ENCODE results near the gene LRRK1.

DNA sequence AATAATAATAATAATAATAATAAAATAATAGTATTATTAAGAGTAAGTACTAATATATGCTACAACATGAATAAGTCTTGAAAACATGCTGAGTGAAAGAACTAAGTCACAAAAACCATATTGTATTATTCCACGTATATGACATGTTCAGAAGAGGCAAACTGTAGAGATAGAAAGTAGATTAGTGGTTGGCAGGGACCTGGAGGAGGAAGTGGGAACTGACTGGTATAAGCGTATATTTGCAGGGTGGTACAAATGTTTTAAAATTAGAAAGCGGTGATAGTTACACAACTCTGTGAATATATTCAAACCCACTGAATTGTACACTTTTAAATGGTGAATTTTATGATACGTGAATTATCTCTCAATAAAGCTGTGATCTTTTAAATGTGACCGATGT is 32.8 kb downstream of the LRRK1 start:
- TF ChIP-seq, protein P1, sequence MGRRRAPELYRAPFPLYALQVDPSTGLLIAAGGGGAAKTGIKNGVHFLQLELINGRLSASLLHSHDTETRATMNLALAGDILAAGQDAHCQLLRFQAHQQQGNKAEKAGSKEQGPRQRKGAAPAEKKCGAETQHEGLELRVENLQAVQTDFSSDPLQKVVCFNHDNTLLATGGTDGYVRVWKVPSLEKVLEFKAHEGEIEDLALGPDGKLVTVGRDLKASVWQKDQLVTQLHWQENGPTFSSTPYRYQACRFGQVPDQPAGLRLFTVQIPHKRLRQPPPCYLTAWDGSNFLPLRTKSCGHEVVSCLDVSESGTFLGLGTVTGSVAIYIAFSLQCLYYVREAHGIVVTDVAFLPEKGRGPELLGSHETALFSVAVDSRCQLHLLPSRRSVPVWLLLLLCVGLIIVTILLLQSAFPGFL (CRISPR knock-in tag; IDR thresholded peaks at IDR 0.05; ENCODE audit: borderline replicate concordance) = no peak
- TF ChIP-seq, protein P2, sequence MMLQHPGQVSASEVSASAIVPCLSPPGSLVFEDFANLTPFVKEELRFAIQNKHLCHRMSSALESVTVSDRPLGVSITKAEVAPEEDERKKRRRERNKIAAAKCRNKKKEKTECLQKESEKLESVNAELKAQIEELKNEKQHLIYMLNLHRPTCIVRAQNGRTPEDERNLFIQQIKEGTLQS (CRISPR knock-in tag; conservative IDR thresholded peaks at IDR 0.05) = no peak
- TF ChIP-seq ZNF219 (CRISPR knock-in tag; IDR thresholded peaks at IDR 0.05; ENCODE audit: borderline replicate concordance) (no peak), KAT7 (CRISPR knock-in tag; IDR thresholded peaks at IDR 0.05; ENCODE audit: borderline replicate concordance) (no peak)
- TF ChIP-seq, protein P3, sequence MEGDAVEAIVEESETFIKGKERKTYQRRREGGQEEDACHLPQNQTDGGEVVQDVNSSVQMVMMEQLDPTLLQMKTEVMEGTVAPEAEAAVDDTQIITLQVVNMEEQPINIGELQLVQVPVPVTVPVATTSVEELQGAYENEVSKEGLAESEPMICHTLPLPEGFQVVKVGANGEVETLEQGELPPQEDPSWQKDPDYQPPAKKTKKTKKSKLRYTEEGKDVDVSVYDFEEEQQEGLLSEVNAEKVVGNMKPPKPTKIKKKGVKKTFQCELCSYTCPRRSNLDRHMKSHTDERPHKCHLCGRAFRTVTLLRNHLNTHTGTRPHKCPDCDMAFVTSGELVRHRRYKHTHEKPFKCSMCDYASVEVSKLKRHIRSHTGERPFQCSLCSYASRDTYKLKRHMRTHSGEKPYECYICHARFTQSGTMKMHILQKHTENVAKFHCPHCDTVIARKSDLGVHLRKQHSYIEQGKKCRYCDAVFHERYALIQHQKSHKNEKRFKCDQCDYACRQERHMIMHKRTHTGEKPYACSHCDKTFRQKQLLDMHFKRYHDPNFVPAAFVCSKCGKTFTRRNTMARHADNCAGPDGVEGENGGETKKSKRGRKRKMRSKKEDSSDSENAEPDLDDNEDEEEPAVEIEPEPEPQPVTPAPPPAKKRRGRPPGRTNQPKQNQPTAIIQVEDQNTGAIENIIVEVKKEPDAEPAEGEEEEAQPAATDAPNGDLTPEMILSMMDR (IDR thresholded peaks at IDR 0.05) = no peak
- TF ChIP-seq, protein P4, sequence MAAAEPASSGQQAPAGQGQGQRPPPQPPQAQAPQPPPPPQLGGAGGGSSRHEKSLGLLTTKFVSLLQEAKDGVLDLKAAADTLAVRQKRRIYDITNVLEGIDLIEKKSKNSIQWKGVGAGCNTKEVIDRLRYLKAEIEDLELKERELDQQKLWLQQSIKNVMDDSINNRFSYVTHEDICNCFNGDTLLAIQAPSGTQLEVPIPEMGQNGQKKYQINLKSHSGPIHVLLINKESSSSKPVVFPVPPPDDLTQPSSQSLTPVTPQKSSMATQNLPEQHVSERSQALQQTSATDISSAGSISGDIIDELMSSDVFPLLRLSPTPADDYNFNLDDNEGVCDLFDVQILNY (CRISPR knock-in tag; IDR thresholded peaks at IDR 0.05) = no peak

All from WTC11 (cell line).